ENCODE measurements around the gene RPL18.
"Not testable (repeated sequence)": the region's sequence is repeated elsewhere in the genome, so short reads cannot be mapped to it uniquely, and the experiment has no call there.

Gene RPL18

GRCh38 chr19:48644839-48645619, 26.1 kb upstream of the RPL18 start:
- peak; percentile 56 for DNase-seq (ENCODE audit: low read depth)

DNA sequence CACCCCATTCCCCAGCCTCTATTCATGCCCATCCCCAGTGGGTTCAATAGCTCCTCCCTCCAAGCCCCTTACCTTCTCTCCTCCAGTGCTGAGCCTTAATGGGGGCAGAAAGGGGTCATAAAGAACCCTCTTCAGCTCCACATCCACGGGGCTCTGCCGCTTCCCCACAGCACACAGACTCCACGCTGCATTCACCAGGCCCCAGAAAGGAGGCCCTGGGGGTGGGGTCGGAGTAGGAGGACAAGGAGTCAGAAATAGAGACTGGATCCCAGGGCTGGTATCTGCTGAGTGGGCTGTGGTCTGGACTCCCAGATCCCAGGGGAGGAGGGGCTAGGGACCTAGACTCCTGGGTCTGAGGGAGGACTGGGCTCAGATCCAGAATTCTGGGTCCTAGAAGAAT, 25.4 kb upstream of the RPL18 start:
- DNase-seq (ENCODE audit: low read depth), result no peak

- no peak for DNase-seq (ENCODE audit: low read depth)
Observed at GRCh38 chr19:48642862-48643261, 23.9 kb upstream of the RPL18 start.

- DNase-seq (ENCODE audit: low read depth), result no peak
Observed at GRCh38 chr19:48641850-48642249, 22.9 kb upstream of the RPL18 start.

GRCh38 chr19:48639483-48640375, 20.8 kb upstream of the RPL18 start:
- DNase-seq (ENCODE audit: low read depth), result no peak

GRCh38 chr19:48638831-48639381, 19.9 kb upstream of the RPL18 start:
- no peak for DNase-seq (ENCODE audit: low read depth)

DNA sequence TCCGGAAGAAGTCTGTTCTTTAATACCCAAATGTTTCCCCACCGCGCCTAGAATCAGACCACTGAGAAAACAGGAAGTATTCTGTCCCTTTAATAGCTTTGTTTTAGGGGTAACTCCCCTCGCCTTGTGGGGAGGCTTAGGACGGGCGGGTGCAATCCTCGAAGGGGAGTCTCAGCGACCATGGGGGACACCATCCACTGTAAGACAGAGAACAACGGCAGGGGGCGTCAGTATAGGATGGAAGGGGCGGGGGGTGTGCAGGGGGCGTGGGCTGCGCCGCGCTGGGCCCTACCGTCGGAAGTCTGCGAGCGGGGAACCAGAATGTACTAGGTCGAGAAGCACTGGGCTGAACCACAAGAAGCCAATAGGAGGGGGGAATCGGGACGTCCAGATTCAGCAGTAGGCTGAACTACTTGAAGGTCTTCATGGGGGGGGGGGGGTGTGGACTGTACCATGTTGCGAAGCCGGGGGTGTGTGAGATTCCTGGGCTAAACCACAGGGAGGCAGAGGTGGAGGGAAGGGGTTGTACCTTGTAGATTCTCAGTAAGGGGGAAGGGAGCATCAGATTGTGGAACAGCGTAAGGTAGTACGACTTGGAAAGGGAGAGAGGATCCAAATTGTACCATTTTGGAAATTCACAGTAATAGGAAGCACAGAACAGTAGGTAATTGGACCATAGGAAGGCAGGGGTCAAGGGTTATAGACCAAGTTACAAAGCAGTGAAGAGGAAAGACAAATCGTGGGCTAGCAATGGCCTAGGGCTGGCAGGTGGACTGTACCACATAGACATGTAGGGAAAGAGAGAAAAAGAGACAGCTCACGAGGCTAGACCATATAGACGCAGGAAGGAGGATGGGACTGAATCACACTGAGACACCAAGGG, 19.2 kb upstream of the RPL18 start:
- DNase-seq (ENCODE audit: low read depth), result peak; percentile 71

GRCh38 chr19:48637449-48637947, 18.5 kb upstream of the RPL18 start:
- peak; percentile 99 for DNase-seq (ENCODE audit: low read depth)

DNA sequence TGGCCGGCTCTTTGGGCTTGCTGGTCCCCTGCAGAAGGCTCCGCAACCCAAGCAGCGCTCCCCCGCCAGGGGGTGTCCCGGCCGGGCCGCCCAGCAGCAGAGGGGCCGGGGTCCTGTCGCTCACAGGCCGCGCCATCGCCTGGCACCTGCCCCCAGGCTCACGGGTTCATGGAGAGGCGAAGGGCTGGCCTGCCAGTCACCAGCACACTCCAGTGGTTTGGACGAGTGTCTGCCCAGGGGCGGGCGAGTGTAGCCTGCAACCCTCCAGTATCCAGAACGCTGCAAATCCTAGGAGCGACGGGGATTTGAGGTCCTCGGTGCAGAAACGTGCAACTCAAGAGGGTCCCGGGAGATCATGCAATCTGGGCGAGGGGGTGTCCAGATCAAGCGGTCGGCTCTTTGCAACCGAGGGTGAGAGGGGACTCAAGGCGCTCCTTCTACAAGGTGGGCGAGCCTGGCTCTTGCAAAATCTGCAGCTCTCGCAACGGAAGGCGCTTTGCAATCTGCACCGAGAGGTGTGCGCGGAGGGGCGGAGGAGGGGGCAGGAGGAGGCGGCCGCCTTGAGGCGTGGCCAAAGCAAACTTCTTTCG, 18.0 kb upstream of the RPL18 start, which contains the start of gene DBP:
DBP (minus strand) TSS at position 521 of the 590 bp plus-strand sequence; CDS start at position 136, 385 bp downstream.
- DNase-seq (ENCODE audit: low read depth), result no peak

DNA sequence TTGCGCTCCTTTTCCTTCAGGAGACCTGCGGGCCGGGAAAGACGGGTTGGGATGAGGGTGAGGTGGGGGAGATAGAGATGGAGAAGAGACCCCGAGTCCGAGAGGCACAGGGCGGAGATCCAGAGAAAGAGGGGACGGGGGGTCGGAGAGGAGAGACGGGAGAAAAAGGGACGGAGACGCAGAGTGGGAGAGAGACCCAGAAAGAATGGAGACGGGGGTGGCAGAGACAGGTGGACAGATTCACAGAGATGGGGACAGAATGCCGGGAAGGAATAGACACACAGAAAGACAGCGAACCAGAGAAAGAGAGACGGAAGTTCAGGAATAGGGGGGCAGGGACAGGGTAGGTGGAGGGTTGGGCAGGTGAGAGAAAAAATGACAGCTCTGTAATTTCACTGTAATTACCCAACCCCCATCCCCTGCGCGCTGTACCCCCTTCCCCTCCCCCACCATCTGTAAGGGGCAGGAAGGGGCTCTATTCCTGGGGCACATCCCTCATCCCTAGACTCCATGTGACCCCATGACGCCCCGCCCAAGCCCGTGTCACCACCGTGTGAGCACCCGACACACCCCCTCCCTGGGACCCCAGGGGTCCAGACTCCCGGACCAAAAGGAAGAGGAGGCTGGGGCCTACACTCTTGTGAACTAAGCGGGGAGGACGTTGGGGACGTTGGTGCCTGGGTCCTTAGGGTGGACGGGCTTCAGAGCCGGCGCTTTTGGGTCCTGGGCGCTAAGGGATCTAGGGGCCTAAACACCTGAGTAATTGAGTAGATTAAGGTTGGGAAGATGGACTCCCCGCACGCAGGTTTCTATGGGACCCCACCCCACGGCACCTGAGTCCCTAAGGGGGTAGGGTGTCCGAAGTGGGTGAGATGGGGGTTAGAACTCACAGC, 17.2 kb upstream of the RPL18 start:
- no peak for DNase-seq (ENCODE audit: low read depth)

DNA sequence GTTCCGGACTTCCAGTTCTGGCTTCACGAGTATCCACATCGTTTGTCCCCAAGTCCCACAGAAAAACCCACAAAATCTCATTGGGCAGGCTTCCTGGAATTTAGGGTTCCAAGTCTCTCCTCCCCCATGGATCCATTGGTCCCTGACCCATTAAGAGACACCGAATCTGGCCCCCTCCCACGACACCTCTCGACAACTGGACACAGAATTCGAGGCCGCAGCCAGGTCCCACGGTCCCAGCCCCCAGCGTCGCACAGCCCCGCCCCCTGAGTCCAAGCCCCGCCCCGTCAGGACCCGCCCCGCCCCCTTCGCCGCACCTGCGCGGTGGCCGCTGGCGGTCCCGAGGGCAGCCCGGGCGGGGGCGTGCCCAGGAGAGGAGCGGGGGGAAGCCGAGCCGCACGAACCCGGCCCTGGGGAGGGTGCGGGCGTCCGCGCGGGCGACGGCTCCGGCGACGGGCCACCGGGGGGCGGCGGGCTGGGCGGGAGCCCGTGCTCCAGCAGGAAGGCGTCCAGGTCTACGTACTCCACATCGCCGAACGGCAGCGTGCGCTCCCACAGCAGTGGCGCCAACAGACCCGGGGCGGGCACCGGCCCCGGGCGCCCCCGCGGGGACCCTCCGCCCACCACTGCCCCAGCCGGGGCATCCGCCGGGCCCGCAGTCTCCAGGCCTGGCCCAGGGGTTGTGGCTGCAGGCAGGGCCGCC, 16.4 kb upstream of the RPL18 start:
- peak; percentile 74 for DNase-seq (ENCODE audit: low read depth)

DNA sequence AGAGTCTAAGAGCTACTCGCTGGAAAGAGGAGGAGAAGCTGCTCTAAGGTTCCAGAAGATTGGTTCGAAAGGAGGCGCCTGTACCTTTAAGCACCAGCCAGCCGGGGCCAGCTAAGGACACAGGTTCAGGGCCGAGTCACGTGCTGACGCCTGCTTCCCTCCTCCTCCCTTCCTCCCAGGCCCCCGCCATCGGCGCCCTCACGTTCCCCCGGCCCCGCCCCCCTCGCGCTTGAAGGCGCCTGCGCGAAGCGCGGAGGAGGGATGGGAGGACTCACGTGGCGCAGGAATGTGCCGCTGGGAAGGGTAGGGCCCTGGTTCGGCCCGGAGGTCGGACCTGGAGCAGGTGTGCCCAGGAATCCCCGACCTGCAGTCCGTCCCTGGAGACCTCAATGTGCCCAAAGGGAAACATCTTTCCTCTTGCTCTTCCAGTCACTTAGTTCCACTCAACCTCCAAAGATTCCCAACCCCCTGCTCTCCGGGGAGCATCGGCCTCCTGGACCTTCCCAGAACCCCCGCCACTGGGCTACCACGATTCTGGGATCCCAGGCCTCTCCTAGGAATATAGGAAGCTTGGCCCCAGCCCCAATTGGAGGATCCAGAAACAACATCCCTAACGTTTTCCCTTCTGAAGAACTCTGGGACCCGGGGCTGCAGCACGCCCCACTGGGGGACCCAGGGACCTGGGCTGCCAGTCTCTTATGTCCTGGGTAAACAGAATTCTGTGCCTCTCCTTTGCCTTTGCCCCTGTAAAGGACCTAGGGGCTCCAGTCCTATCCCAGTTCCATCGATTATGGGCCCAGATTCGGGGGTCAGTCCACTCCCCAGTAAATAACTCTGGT, 15.7 kb upstream of the RPL18 start:
- DNase-seq (ENCODE audit: low read depth), result peak; percentile 88

DNA sequence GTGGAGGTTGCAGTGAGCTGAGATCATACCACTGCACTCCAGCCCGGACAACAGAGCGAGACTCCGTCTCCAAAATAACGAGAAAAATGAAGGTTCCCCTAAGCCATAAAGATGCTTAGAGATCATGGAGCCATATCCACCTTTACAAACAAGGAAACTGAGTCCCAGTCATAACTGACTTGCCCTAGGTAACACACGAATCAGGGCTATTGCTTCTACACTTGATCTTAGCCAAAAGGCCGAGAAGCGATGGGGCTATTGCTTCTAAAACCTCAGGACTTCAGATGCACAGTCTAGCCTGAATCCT, 15.0 kb upstream of the RPL18 start:
- DNase-seq (ENCODE audit: low read depth), result no peak

GRCh38 chr19:48633148-48634035, 14.4 kb upstream of the RPL18 start:
- DNase-seq (ENCODE audit: low read depth), result no peak

- DNase-seq (ENCODE audit: low read depth), result no peak
Observed at GRCh38 chr19:48632692-48633147, 13.7 kb upstream of the RPL18 start.

DNA sequence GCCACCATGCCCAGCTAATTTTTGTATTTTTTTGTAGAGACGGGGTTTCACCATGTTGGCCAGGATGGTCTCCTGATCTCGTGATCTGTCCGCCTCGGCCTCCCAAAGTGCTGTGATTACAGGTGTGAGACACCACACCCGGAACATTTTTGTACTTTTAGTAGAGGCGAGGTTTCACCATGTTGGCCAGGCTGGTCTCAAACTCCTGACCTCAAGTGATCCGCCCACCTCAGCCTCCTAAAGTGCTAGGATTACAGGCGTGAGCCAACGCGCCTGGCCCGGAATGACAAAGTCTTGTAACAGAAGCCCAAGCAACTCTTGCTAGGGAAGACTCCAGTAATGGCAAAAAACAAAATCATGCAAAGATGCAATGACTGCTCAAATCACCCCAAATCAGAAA, 13.3 kb upstream of the RPL18 start:
- DNase-seq (ENCODE audit: low read depth), result not testable (repeated sequence)

DNA sequence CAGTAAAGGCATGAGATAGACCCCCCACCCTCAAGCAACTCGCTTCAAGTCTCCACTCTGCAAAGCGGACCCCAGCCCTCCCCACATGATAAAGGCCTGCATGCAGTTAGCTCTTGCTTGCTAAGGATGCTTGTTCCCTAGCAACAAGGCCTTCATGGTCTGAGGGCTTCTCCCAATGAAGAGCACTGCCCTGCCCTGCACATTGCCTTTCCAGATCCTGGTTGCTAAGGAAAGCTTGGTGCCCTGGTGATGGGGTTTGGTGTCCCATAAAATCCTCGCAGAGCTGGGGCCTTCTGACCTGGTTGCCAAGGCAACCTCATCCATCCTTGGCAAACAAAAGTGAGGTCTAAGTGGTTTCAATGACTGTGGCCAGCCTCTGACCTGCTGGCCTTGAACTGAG, 12.2 kb upstream of the RPL18 start:
- DNase-seq (ENCODE audit: low read depth), result no peak

All from activated T-cell treated with anti-CD3 and anti-CD28 coated beads for 1 hour (primary cell).